ENCODE measurements around the gene IKZF2.

- TF ChIP-seq CTCF (IDR thresholded peaks at IDR 0.05 in 2 of 3, conservative IDR thresholded peaks at IDR 0.05 in 1 of 3; ENCODE audit: control insufficient read depth in 2 of 3, extremely low read depth in 1 of 3, insufficient read depth in 1 of 3, low read depth in 3 of 3, low read length in 3 of 3) (no peak), ZNF384 (IDR thresholded peaks at IDR 0.05; ENCODE audit: borderline replicate concordance, low read depth, low read length) (0 out of 2 replicates have a peak, but pooled peaks have one; percentile 4), EZH2 (IDR thresholded peaks at IDR 0.05; ENCODE audit: borderline replicate concordance, control insufficient read depth, low read depth, low read length) (no peak), RFX5 (IDR thresholded peaks at IDR 0.05; ENCODE audit: low read depth, low read length) (no peak), POLR2AphosphoS5 (IDR thresholded peaks at IDR 0.05; ENCODE audit: low read length) (no peak; the same call in 1 of the 2 replicates), ZNF24 (IDR thresholded peaks at IDR 0.05) (no peak), E4F1 (IDR thresholded peaks at IDR 0.05; ENCODE audit: borderline replicate concordance, partially characterized antibody) (no peak), FOXM1 (IDR thresholded peaks at IDR 0.05; ENCODE audit: low read depth, low read length) (no peak), CBX3 (IDR thresholded peaks at IDR 0.05; ENCODE audit: borderline replicate concordance, low read depth) (no peak), HCFC1 (IDR thresholded peaks at IDR 0.05; ENCODE audit: low read length) (no peak), POLR2A (IDR thresholded peaks at IDR 0.05; ENCODE audit: low read depth, low read length) (no peak), HDAC2 (IDR thresholded peaks at IDR 0.05) (no peak), GABPA (IDR thresholded peaks at IDR 0.05; ENCODE audit: low read depth) (no peak)
Observed at GRCh38 chr2:213156717-213157116, 5.3 kb upstream of the IKZF2 start.

Measured in GM12878 (cell line).